ENCODE results near the gene ROCK2. TPM values are rescaled to one million over a fixed set of nuclear protein-coding genes. Genes with fewer than 3 reads are reported as not detected.

ROCK2 gene
- total and polyA plus RNA-seq, 2 of the 13 experiments (the other 11 are each of a cell fraction or from before 2014, with no cell fraction given), result 38.1 to 119 TPM

DNA sequence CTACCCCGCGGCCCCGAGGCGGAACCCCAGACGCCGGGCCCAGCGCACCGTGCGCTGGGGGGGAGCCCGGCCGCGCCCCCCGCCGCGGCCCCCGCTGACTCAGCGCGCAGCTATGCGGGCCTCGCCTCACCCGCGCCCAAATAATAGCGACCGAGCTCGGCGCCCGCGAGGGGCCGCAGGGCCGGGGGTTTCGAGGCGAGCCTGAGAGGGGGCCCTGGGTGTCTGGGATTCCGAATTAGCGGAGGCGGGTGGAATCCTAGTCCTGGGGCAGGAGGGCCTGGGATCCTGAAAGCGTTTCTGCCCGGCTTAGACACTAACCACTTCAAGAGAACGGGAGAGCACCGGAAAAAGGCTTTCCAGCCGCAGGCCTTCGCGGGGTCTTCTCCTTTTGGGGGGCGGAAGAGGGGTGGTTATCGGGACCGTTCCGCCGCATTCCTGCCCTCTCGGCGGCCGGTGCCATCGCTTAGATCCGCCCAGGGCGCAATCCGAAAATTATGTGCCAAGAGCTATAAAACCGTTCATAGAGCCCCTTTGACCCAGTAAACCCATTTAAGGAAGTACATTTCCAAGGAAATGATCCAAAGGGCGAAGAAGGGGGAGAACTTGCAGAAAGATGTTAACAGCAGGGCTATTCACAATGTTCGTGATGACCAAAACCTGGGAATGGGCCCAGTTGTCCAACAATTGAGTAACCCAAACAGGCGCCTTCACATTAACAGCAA is 681 bp upstream of the ROCK2 start (continued):
- no peak for TF ChIP-seq ZSCAN30 (CRISPR knock-in tag; IDR thresholded peaks at IDR 0.05)
- TF ChIP-seq TAF1 (CRISPR knock-in tag; IDR thresholded peaks at IDR 0.05), result peak; percentile 64
- TF ChIP-seq HNRNPLL (IDR thresholded peaks at IDR 0.05; ENCODE audit: low read depth, low read length, poor library complexity, severe bottlenecking), result peak; percentile 62
- peak; percentile 75; the same call in 1 of the 2 replicates for TF ChIP-seq GLI4 (CRISPR knock-in tag; IDR thresholded peaks at IDR 0.05; ENCODE audit: borderline replicate concordance)
- peak; percentile 70 for TF ChIP-seq NRL (CRISPR knock-in tag; IDR thresholded peaks at IDR 0.05; ENCODE audit: borderline replicate concordance)
- TF ChIP-seq THAP11 (CRISPR knock-in tag; IDR thresholded peaks at IDR 0.05), result peak; percentile 7; the same call in 1 of the 2 replicates
- no peak for TF ChIP-seq STAT5B (CRISPR knock-in tag; IDR thresholded peaks at IDR 0.05)
- 0 out of 2 replicates have a peak, but pooled peaks have one; percentile 54 for TF ChIP-seq ZNF383 (CRISPR knock-in tag; IDR thresholded peaks at IDR 0.05; ENCODE audit: borderline replicate concordance)
- TF ChIP-seq ZNF143 (CRISPR knock-in tag; IDR thresholded peaks at IDR 0.05), result no peak
- no peak for TF ChIP-seq ZNF841 (CRISPR knock-in tag; IDR thresholded peaks at IDR 0.05; ENCODE audit: borderline replicate concordance)
- TF ChIP-seq ASH2L (IDR thresholded peaks at IDR 0.05; ENCODE audit: insufficient read length, low read depth, low read length), result peak; percentile 92
- TF ChIP-seq PHF21A (CRISPR knock-in tag; IDR thresholded peaks at IDR 0.05), result peak; percentile 69
- TF ChIP-seq, protein P1, sequence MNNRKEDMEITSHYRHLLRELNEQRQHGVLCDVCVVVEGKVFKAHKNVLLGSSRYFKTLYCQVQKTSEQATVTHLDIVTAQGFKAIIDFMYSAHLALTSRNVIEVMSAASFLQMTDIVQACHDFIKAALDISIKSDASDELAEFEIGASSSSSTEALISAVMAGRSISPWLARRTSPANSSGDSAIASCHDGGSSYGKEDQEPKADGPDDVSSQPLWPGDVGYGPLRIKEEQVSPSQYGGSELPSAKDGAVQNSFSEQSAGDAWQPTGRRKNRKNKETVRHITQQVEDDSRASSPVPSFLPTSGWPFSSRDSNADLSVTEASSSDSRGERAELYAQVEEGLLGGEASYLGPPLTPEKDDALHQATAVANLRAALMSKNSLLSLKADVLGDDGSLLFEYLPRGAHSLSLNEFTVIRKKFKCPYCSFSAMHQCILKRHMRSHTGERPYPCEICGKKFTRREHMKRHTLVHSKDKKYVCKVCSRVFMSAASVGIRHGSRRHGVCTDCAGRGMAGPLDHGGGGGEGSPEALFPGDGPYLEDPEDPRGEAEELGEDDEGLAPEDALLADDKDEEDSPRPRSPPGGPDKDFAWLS (CRISPR knock-in tag; IDR thresholded peaks at IDR 0.05; ENCODE audit: borderline replicate concordance), result peak; percentile 23; the same call in 1 of the 2 replicates
- 0 out of 2 replicates have a peak, but pooled peaks have one; percentile 8 for TF ChIP-seq ZNF644 (CRISPR knock-in tag; IDR thresholded peaks at IDR 0.05; ENCODE audit: low read depth)
- peak; percentile 61; the same call in 1 of the 2 replicates for TF ChIP-seq RNF2 (conservative IDR thresholded peaks at IDR 0.05; ENCODE audit: low read depth)
- peak; percentile 25; the same call in 1 of the 2 replicates for TF ChIP-seq SPEN (CRISPR knock-in tag; IDR thresholded peaks at IDR 0.05; ENCODE audit: low read depth)
- TF ChIP-seq ETV6 (CRISPR knock-in tag; conservative IDR thresholded peaks at IDR 0.05), result peak; percentile 40; the same call in 1 of the 2 replicates
- TF ChIP-seq, protein P2, sequence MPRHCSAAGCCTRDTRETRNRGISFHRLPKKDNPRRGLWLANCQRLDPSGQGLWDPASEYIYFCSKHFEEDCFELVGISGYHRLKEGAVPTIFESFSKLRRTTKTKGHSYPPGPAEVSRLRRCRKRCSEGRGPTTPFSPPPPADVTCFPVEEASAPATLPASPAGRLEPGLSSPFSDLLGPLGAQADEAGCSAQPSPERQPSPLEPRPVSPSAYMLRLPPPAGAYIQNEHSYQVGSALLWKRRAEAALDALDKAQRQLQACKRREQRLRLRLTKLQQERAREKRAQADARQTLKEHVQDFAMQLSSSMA (CRISPR knock-in tag; IDR thresholded peaks at IDR 0.05), result 0 out of 2 replicates have a peak, but pooled peaks have one; percentile 56
- TF ChIP-seq, protein P3, sequence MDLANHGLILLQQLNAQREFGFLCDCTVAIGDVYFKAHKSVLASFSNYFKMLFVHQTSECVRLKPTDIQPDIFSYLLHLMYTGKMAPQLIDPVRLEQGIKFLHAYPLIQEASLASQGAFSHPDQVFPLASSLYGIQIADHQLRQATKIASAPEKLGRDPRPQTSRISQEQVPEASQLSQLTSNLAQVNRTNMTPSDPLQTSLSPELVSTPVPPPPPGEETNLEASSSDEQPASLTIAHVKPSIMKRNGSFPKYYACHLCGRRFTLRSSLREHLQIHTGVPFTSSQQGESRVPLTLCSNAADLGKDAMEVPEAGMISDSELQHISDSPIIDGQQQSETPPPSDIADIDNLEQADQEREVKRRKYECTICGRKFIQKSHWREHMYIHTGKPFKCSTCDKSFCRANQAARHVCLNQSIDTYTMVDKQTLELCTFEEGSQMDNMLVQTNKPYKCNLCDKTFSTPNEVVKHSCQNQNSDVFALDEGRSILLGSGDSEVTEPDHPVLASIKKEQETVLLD (CRISPR knock-in tag; IDR thresholded peaks at IDR 0.05; ENCODE audit: low read depth), result peak; percentile 56; the same call in 1 of the 2 replicates
- 0 out of 2 replicates have a peak, but pooled peaks have one; percentile 12 for TF ChIP-seq ZNF629 (CRISPR knock-in tag; conservative IDR thresholded peaks at IDR 0.05)
- TF ChIP-seq, protein P4, sequence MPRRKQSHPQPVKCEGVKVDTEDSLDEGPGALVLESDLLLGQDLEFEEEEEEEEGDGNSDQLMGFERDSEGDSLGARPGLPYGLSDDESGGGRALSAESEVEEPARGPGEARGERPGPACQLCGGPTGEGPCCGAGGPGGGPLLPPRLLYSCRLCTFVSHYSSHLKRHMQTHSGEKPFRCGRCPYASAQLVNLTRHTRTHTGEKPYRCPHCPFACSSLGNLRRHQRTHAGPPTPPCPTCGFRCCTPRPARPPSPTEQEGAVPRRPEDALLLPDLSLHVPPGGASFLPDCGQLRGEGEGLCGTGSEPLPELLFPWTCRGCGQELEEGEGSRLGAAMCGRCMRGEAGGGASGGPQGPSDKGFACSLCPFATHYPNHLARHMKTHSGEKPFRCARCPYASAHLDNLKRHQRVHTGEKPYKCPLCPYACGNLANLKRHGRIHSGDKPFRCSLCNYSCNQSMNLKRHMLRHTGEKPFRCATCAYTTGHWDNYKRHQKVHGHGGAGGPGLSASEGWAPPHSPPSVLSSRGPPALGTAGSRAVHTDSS (CRISPR knock-in tag; conservative IDR thresholded peaks at IDR 0.05), result no peak
- TF ChIP-seq ZNF605 (CRISPR knock-in tag; IDR thresholded peaks at IDR 0.05), result peak; percentile 82
- TF ChIP-seq FOXA3 (CRISPR knock-in tag; IDR thresholded peaks at IDR 0.05), result peak; percentile 6; the same call in 1 of the 2 replicates

Measured in HepG2 (cell line).